Stimulated activated memory B cell treated with anti-CD40 and anti-IgM and Interleukin-4, amounts not matched to agents 10 μg/mL and 1 μg/mL and 100 μg/mL, for 72 hours (primary cell): ENCODE results near the gene LRRC36.
"Not testable (repeated sequence)": the region's sequence is repeated elsewhere in the genome, so short reads cannot be mapped to it uniquely, and the experiment has no call there.

Experiments used
- ATAC-seq: fragments of 150-1000 bp; cut with Tn5 transposase; 2 replicates; pipeline ENCODE4 v1.10.0; 2021
- H3K27ac Mint-ChIP-seq: one replicate; pipeline ENCODE4 v1.8.0; 2022; ENCODE audit warnings: mild to moderate bottlenecking, mixed read lengths
- H3K27me3 Mint-ChIP-seq: one replicate; pipeline ENCODE4 v1.8.0; 2022; ENCODE audit warnings: mixed read lengths
- H3K36me3 Mint-ChIP-seq: one replicate; pipeline ENCODE4 v1.8.0; 2022; ENCODE audit warnings: mixed read lengths
- H3K4me1 Mint-ChIP-seq: one replicate; pipeline ENCODE4 v1.8.0; 2022; ENCODE audit warnings: mixed read lengths
- H3K4me3 Mint-ChIP-seq: one replicate; pipeline ENCODE4 v1.8.0; 2022; ENCODE audit warnings: mild to moderate bottlenecking, moderate library complexity, mixed read lengths
- H3K9me3 Mint-ChIP-seq: one replicate; pipeline ENCODE4 v1.8.0; 2022; ENCODE audit warnings: mixed read lengths

Gene LRRC36

GRCh38 chr16:67352463-67352862, 25.8 kb downstream of the LRRC36 start:
- not testable (repeated sequence) for H3K36me3 Mint-ChIP-seq, H3K9me3 Mint-ChIP-seq, H3K4me1 Mint-ChIP-seq, ATAC-seq, H3K4me3 Mint-ChIP-seq, H3K27me3 Mint-ChIP-seq, H3K27ac Mint-ChIP-seq

- no peaks in the 10 kb centered on the region for H3K27me3 Mint-ChIP-seq
- H3K9me3 Mint-ChIP-seq = no peaks in the 10 kb centered on the region
- ATAC-seq = no peak
- no peak overlapping the region for H3K4me3 Mint-ChIP-seq
- H3K4me1 Mint-ChIP-seq = no peaks in the 10 kb centered on the region
- no peak overlapping the region for H3K27ac Mint-ChIP-seq
- H3K36me3 Mint-ChIP-seq = no peaks in the 10 kb centered on the region
Observed at GRCh38 chr16:67356396-67356795, 29.8 kb downstream of the LRRC36 start.

GRCh38 chr16:67357561-67357960, 30.9 kb downstream of the LRRC36 start:
- no peak for ATAC-seq
- Mint-ChIP-seq H3K36me3 (no peaks in the 10 kb centered on the region), H3K27me3 (no peaks in the 10 kb centered on the region), H3K9me3 (no peaks in the 10 kb centered on the region), H3K27ac (no peak overlapping the region), H3K4me1 (no peaks in the 10 kb centered on the region), H3K4me3 (no peak overlapping the region)

GRCh38 chr16:67359540-67360269, 33.1 kb downstream of the LRRC36 start:
- H3K27ac Mint-ChIP-seq = not testable (repeated sequence)

GRCh38 chr16:67361038-67361437, 34.4 kb downstream of the LRRC36 start:
- Mint-ChIP-seq H3K27me3 (no peaks in the 10 kb centered on the region), H3K4me1 (peaks cover 7% of the 10 kb centered on the region), H3K4me3 (no peak overlapping the region), H3K9me3 (no peaks in the 10 kb centered on the region), H3K27ac (no peak overlapping the region), H3K36me3 (no peaks in the 10 kb centered on the region)
- no peak for ATAC-seq

More at GRCh38 chr16:67359540-67360269, 33.1 kb downstream of the LRRC36 start:
- not testable (repeated sequence) for H3K27me3 Mint-ChIP-seq, H3K9me3 Mint-ChIP-seq, ATAC-seq, H3K4me1 Mint-ChIP-seq, H3K36me3 Mint-ChIP-seq, H3K4me3 Mint-ChIP-seq

GRCh38 chr16:67364600-67365235, 38.1 kb downstream of the LRRC36 start:
- Mint-ChIP-seq H3K27ac (no peak overlapping the region), H3K36me3 (no peaks in the 10 kb centered on the region), H3K9me3 (no peaks in the 10 kb centered on the region), H3K4me1 (peaks cover 7% of the 10 kb centered on the region), H3K4me3 (no peak overlapping the region), H3K27me3 (no peaks in the 10 kb centered on the region)
- no peak for ATAC-seq

- H3K4me1 Mint-ChIP-seq = no peaks in the 10 kb centered on the region
- H3K27ac Mint-ChIP-seq = no peak overlapping the region
- no peaks in the 10 kb centered on the region for H3K36me3 Mint-ChIP-seq
- no peak overlapping the region for H3K4me3 Mint-ChIP-seq
- ATAC-seq = no peak
- H3K9me3 Mint-ChIP-seq = no peaks in the 10 kb centered on the region
- H3K27me3 Mint-ChIP-seq = no peaks in the 10 kb centered on the region
Observed at GRCh38 chr16:67370661-67371060, 44.0 kb downstream of the LRRC36 start.

GRCh38 chr16:67372664-67373063, 46.0 kb downstream of the LRRC36 start:
- no peak overlapping the region for H3K27ac Mint-ChIP-seq
- H3K4me1 Mint-ChIP-seq = no peaks in the 10 kb centered on the region
- ATAC-seq = no peak
- no peaks in the 10 kb centered on the region for H3K36me3 Mint-ChIP-seq
- H3K9me3 Mint-ChIP-seq = no peaks in the 10 kb centered on the region
- H3K4me3 Mint-ChIP-seq = no peak overlapping the region
- no peaks in the 10 kb centered on the region for H3K27me3 Mint-ChIP-seq

- H3K27ac Mint-ChIP-seq, ATAC-seq, H3K36me3 Mint-ChIP-seq: not testable (repeated sequence)
Observed at GRCh38 chr16:67376012-67376411, 49.4 kb downstream of the LRRC36 start.

GRCh38 chr16:67378642-67379041, 52.0 kb downstream of the LRRC36 start:
- H3K27me3 Mint-ChIP-seq = no peaks in the 10 kb centered on the region
- H3K4me3 Mint-ChIP-seq = no peak overlapping the region
- ATAC-seq = no peak
- H3K4me1 Mint-ChIP-seq = no peaks in the 10 kb centered on the region
- no peaks in the 10 kb centered on the region for H3K36me3 Mint-ChIP-seq
- no peaks in the 10 kb centered on the region for H3K9me3 Mint-ChIP-seq
- H3K27ac Mint-ChIP-seq = no peak overlapping the region

More at GRCh38 chr16:67376012-67376411, 49.4 kb downstream of the LRRC36 start:
- H3K4me1 Mint-ChIP-seq, H3K9me3 Mint-ChIP-seq, H3K4me3 Mint-ChIP-seq, H3K27me3 Mint-ChIP-seq: not testable (repeated sequence)

GRCh38 chr16:67383284-67383683, 56.7 kb downstream of the LRRC36 start:
- H3K36me3 Mint-ChIP-seq = no peaks in the 10 kb centered on the region
- no peak overlapping the region for H3K4me3 Mint-ChIP-seq
- ATAC-seq = no peak

GRCh38 chr16:67384778-67385510, 58.3 kb downstream of the LRRC36 start:
- Mint-ChIP-seq H3K4me1 (no peaks in the 10 kb centered on the region), H3K36me3 (no peaks in the 10 kb centered on the region), H3K9me3 (no peaks in the 10 kb centered on the region), H3K4me3 (no peak overlapping the region), H3K27ac (no peak overlapping the region), H3K27me3 (no peaks in the 10 kb centered on the region)
- no peak for ATAC-seq

More at GRCh38 chr16:67383284-67383683, 56.7 kb downstream of the LRRC36 start:
- Mint-ChIP-seq H3K27me3 (no peaks in the 10 kb centered on the region), H3K4me1 (no peaks in the 10 kb centered on the region), H3K9me3 (no peaks in the 10 kb centered on the region), H3K27ac (no peak overlapping the region)

GRCh38 chr16:67386861-67387455, 60.3 kb downstream of the LRRC36 start:
- peaks cover 15% of the 10 kb centered on the region for H3K4me1 Mint-ChIP-seq
- H3K36me3 Mint-ChIP-seq = no peaks in the 10 kb centered on the region
- H3K9me3 Mint-ChIP-seq = no peaks in the 10 kb centered on the region
- H3K4me3 Mint-ChIP-seq = no peak overlapping the region
- no peak for ATAC-seq
- H3K27me3 Mint-ChIP-seq = peaks cover 5% of the 10 kb centered on the region
- no peak overlapping the region for H3K27ac Mint-ChIP-seq

- Mint-ChIP-seq H3K9me3 (no peaks in the 10 kb centered on the region), H3K4me1 (peaks cover 15% of the 10 kb centered on the region), H3K27ac (no peak overlapping the region), H3K36me3 (no peaks in the 10 kb centered on the region), H3K4me3 (no peak overlapping the region), H3K27me3 (peaks cover 11% of the 10 kb centered on the region)
- ATAC-seq = no peak
Observed at GRCh38 chr16:67387479-67388079, 61.0 kb downstream of the LRRC36 start.

- no peak for ATAC-seq
- H3K27me3 Mint-ChIP-seq = peaks cover 18% of the 10 kb centered on the region
Observed at GRCh38 chr16:67388191-67388590, 61.6 kb downstream of the LRRC36 start.

More at GRCh38 chr16:67388191-67388590, 61.6 kb downstream of the LRRC36 start:
- no peak overlapping the region for H3K27ac Mint-ChIP-seq
- H3K9me3 Mint-ChIP-seq = no peaks in the 10 kb centered on the region
- H3K36me3 Mint-ChIP-seq = no peaks in the 10 kb centered on the region
- no peak overlapping the region for H3K4me3 Mint-ChIP-seq
- H3K4me1 Mint-ChIP-seq = peaks cover 15% of the 10 kb centered on the region
